Naive thymus-derived CD4-positive, alpha-beta T cell (primary cell): ENCODE results near the gene C10orf90. TPM values are rescaled to one million over a fixed set of nuclear protein-coding genes. Genes with fewer than 3 reads are reported as not detected.

ENCODE experiments used
- ATAC-seq: fragments of 150-1000 bp; cut with Tn5 transposase; 2 replicates; pipeline ENCODE4 v1.10.0; 2021; ENCODE audit warnings: mild to moderate bottlenecking, moderate library complexity
- CTCF ChIA-PET: fragments of 350-600 bp; sonication (Branson Sonifier 250); formaldehyde crosslinking; loops from one replicate; lab custom pipeline; 2021; ENCODE audit warnings: antibody characterized with exemption; lab: Charles Lee
- POLR2A ChIA-PET: fragments of 350-600 bp; sonication (Branson Sonifier 250); formaldehyde crosslinking; loops from one replicate; lab custom pipeline; 2021; ENCODE audit warnings: antibody characterized with exemption, inconsistent platforms; lab: Charles Lee
- DNase-seq, 9 donors: peaks; one replicate each; pipeline versions ENCODE4 v3.0.0 to v3.0.0-alpha.2; 2020 to 2022; ENCODE audit warnings: mixed read lengths in 1 of 9
- H3K27ac ChIP-seq: one replicate; pipeline ENCODE4 v1.7.0; 2013; ENCODE audit warnings: mild to moderate bottlenecking, low read depth, low read length, moderate library complexity
- H3K27me3 ChIP-seq, 2 donors: one replicate each; pipeline ENCODE4 v1.7.0; 2013; ENCODE audit warnings: low read length in 2 of 2, mild to moderate bottlenecking in 2 of 2, moderate library complexity in 2 of 2; ENCODE audit not compliant: control insufficient read depth in 2 of 2, insufficient read depth in 2 of 2
- H3K36me3 ChIP-seq, 3 experiments: 1 replicate in 2 of 3; 2 replicates in 1 of 3; pipeline ENCODE4 v1.7.0; 2013; ENCODE audit warnings: low read length in 3 of 3, mild to moderate bottlenecking in 3 of 3, moderate library complexity in 1 of 3; ENCODE audit not compliant: insufficient read depth in 3 of 3, control insufficient read depth in 2 of 3
- H3K4me1 ChIP-seq, 2 donors: one replicate each; pipeline ENCODE4 v1.7.0; 2013; ENCODE audit warnings: low read length in 2 of 2, mild to moderate bottlenecking in 2 of 2, moderate library complexity in 1 of 2; ENCODE audit not compliant: control insufficient read depth in 2 of 2, insufficient read depth in 2 of 2
- H3K4me3 ChIP-seq: 2 replicates; pipeline ENCODE4 v1.7.0; 2013; ENCODE audit warnings: mild to moderate bottlenecking, low read length
- H3K9me3 ChIP-seq, 3 experiments: 1 replicate in 2 of 3; 2 replicates in 1 of 3; pipeline ENCODE4 v1.7.0; 2013; ENCODE audit warnings: low read length in 3 of 3; ENCODE audit not compliant: control insufficient read depth in 2 of 3
- H3K27ac Mint-ChIP-seq, 9 donors: one replicate each; pipeline ENCODE4 v1.8.0; 2020 to 2022; ENCODE audit warnings: mixed read lengths in 9 of 9, mild to moderate bottlenecking in 8 of 9, moderate library complexity in 5 of 9, inconsistent platforms in 2 of 9
- H3K27me3 Mint-ChIP-seq, 5 donors: one replicate each; pipeline ENCODE4 v1.8.0; 2021 to 2022; ENCODE audit warnings: mixed read lengths in 5 of 5, mild to moderate bottlenecking in 1 of 5
- H3K36me3 Mint-ChIP-seq, 5 donors: one replicate each; pipeline ENCODE4 v1.8.0; 2020 to 2022; ENCODE audit warnings: mixed read lengths in 5 of 5, mild to moderate bottlenecking in 3 of 5, inconsistent platforms in 1 of 5
- H3K4me1 Mint-ChIP-seq, 7 donors: one replicate each; pipeline ENCODE4 v1.8.0; 2020 to 2022; ENCODE audit warnings: mixed read lengths in 7 of 7, mild to moderate bottlenecking in 3 of 7, inconsistent platforms in 1 of 7
- H3K4me3 Mint-ChIP-seq, 10 donors: one replicate each; pipeline ENCODE4 v1.8.0; 2020 to 2022; ENCODE audit warnings: mild to moderate bottlenecking in 10 of 10, mixed read lengths in 10 of 10, moderate library complexity in 6 of 10, inconsistent platforms in 2 of 10
- H3K9me3 Mint-ChIP-seq, 11 donors: one replicate each; pipeline ENCODE4 v1.8.0; 2020 to 2022; ENCODE audit warnings: mixed read lengths in 11 of 11, mild to moderate bottlenecking in 4 of 11, inconsistent platforms in 1 of 11, moderate library complexity in 1 of 11
- intact Hi-C, 2 donors: fragments of 100-400 bp; cut with micrococcal nuclease; formaldehyde crosslinking; loops; one replicate each; pipeline ENCODE4 v1.15.1; 2023
- polyA plus RNA-seq, 2 donors: library from polyadenylated mRNA; unstranded; fragments of 300-500 nt; fragmentation: Illumina TruSeq; gene quantifications; one replicate each; pipeline ENCODE4 v1.2.3, GENCODE V29; 2021
- total RNA-seq, 6 experiments: library from RNA in 5 of 6; stranded (reverse) in 5 of 6; gene quantifications; 1 replicate in 5 of 6; 2 replicates in 1 of 6; pipeline ENCODE4 v1.2.3 and lab custom pipeline; 2021 to 2026

C10orf90 gene
- total and polyA plus RNA-seq, 7 experiments from 2014 or later, result not detected

DNA sequence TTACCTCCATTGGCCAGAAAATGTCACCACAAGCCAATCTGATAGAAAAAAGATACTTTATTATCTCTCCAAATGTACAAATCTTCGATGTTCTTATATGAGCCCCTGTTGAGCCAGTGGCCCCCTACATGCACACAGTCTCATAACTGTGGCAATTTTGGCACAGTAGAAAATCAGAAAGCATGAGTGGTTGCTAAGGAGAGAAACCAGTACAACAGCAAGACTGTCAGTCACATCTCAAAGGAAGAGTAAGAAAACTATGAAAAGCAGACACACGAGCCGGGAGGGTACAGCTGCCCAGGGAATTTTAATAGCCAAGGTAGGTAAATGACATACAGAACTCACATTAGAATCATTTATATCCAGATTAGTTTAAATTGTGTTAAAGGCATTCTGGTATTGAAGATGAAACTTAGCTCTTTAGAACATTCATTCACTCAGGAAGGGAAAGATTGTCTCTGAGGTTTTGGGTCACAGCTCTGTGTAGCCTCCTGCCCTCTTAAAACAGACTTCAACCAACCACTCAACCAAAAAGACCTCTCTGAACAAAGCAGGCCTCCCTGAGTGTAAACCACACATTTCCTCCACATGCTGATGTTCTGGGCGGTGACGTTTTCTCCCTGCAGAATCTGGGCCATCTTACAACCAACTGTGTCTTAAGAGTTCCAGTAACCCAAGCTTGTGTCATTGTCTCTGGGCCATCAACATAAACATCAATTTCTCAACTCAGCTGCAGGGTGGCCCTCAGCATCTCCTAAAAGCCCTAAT lies 201.4 kb downstream of the C10orf90 start:
- DNase-seq, result peak in 1 of 9 donors; percentile 25

DNA sequence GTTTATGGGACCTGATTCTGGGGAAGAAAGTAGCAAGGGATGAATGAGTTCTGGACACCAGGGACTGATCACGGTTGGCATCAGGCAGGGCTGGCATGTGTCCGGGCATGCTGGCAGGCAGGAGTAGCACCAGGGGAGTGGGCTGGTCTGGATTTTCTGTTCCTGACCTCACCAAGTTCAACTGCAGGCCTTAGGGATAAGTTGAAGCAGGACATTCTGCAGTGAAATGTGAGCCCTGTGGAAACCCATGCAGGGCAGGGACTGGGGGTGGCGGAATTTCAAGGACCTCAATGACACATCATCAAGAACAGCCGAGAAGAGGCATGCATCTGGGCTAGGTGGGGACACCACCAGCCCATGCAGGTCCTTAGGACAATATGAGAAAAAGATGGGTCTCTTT lies 202.0 kb downstream of the C10orf90 start:
- Mint-ChIP-seq H3K9me3 (peaks cover 0 to 4% (median 0%) of the 10 kb centered on the region in 11 donors), H3K4me3 (peak overlapping the region in 2 of 10 donors; percentile 29 to 45)
- CTCF ChIA-PET, result no interaction called here

More for the DNA sequence above, 201.4 kb downstream of the C10orf90 start:
- Histone ChIP-seq H3K4me1 (no peaks in the 10 kb centered on the region), H3K9me3 (no peaks in the 10 kb centered on the region), H3K27ac (no peak overlapping the region), H3K4me3 (no peak overlapping the region), H3K27me3 (no peaks in the 10 kb centered on the region), H3K36me3 (no peaks in the 10 kb centered on the region)
- Mint-ChIP-seq H3K36me3 (no peaks in the 10 kb centered on the region), H3K9me3 (peaks cover 0 to 4% (median 0%) of the 10 kb centered on the region in 11 donors), H3K27me3 (peaks cover 0 to 26% (median 21%) of the 10 kb centered on the region in 5 donors), H3K4me3 (peak overlapping the region in 4 of 10 donors; percentile 14 to 45 (median 34)), H3K4me1 (peaks cover 0 to 20% (median 2%) of the 10 kb centered on the region in 7 donors), H3K27ac (peak overlapping the region in 1 of 9 donors; percentile 64)
- ChIA-PET POLR2A (no interaction called here), CTCF (no interaction called here)
- intact Hi-C loops, result no loop called here
- peak; percentile 57 for ATAC-seq

DNA sequence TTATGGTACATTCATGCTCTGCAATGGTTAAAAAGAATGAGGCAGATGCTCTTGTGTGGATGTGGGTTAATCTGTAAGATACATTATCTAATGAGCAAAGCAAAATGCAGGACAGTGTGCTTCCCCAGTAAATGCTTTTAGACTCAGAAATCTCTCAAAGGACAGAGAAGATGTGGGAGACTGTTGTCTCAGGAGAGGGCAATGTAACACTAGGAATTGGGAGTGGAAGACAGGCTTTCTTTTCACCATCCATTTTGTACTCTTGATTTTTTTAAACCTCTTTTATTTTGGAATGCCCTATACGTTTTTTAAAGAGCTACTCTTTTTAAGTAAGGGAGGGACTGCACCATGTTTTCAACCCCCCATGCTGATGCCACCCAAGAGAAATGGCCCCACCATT lies 204.7 kb downstream of the C10orf90 start:
- Histone ChIP-seq H3K27me3 (no peaks in the 10 kb centered on the region), H3K4me3 (no peak overlapping the region), H3K36me3 (no peaks in the 10 kb centered on the region), H3K27ac (no peak overlapping the region), H3K4me1 (no peaks in the 10 kb centered on the region), H3K9me3 (no peaks in the 10 kb centered on the region)
- Mint-ChIP-seq H3K36me3 (peaks cover 0 to 5% (median 0%) of the 10 kb centered on the region in 5 donors), H3K4me3 (no peak overlapping the region), H3K27ac (no peak overlapping the region), H3K9me3 (peaks cover 0 to 13% (median 4%) of the 10 kb centered on the region in 11 donors), H3K4me1 (peaks cover 0 to 20% (median 2%) of the 10 kb centered on the region in 7 donors), H3K27me3 (peaks cover 0 to 29% (median 23%) of the 10 kb centered on the region in 5 donors)
- no peak for DNase-seq
- ChIA-PET CTCF (no interaction called here), POLR2A (no interaction called here)
- intact Hi-C loops, result no loop called here
- ATAC-seq, result no peak

More for the DNA sequence above, 202.0 kb downstream of the C10orf90 start:
- Histone ChIP-seq H3K27ac (no peak overlapping the region), H3K4me1 (no peaks in the 10 kb centered on the region), H3K4me3 (no peak overlapping the region), H3K9me3 (no peaks in the 10 kb centered on the region), H3K36me3 (no peaks in the 10 kb centered on the region), H3K27me3 (no peaks in the 10 kb centered on the region)
- DNase-seq (no peak), ATAC-seq (no peak)
- Mint-ChIP-seq H3K27ac (peak overlapping the region in 1 of 9 donors; percentile 64), H3K27me3 (peaks cover 0 to 29% (median 21%) of the 10 kb centered on the region in 5 donors), H3K4me1 (peaks cover 0 to 20% (median 2%) of the 10 kb centered on the region in 7 donors), H3K36me3 (no peaks in the 10 kb centered on the region)
- intact Hi-C loops, result no loop called here
- POLR2A ChIA-PET, result no interaction called here

GRCh38 chr10:126463286-126463685 lies 207.2 kb downstream of the C10orf90 start:
- Mint-ChIP-seq H3K4me1 (peaks cover 0 to under 1% (median 0%) of the 10 kb centered on the region in 7 donors), H3K27me3 (peaks cover 0 to 21% (median 13%) of the 10 kb centered on the region in 5 donors), H3K4me3 (no peak overlapping the region), H3K9me3 (peaks cover 0 to 13% (median 0%) of the 10 kb centered on the region in 11 donors), H3K27ac (no peak overlapping the region), H3K36me3 (peaks cover 0 to 5% (median 0%) of the 10 kb centered on the region in 5 donors)
- CTCF ChIA-PET, result no interaction called here
- no peaks in the 10 kb centered on the region for H3K36me3 ChIP-seq
- no peak overlapping the region for H3K27ac ChIP-seq
- no peaks in the 10 kb centered on the region for H3K27me3 ChIP-seq
- H3K4me3 ChIP-seq, result no peak overlapping the region
- no peaks in the 10 kb centered on the region for H3K4me1 ChIP-seq
- ATAC-seq, result no peak
- H3K9me3 ChIP-seq, result no peaks in the 10 kb centered on the region
- no peak for DNase-seq
- POLR2A ChIA-PET, result no interaction called here
- intact Hi-C loops, result no loop called here

GRCh38 chr10:126461289-126461940 lies 209.1 kb downstream of the C10orf90 start:
- CTCF ChIA-PET, result no interaction called here
- POLR2A ChIA-PET, result no interaction called here
- Mint-ChIP-seq H3K4me3 (no peak overlapping the region), H3K27ac (no peak overlapping the region), H3K27me3 (peaks cover 0 to 16% (median 13%) of the 10 kb centered on the region in 5 donors), H3K36me3 (peaks cover 0 to 5% (median 0%) of the 10 kb centered on the region in 5 donors), H3K4me1 (no peaks in the 10 kb centered on the region), H3K9me3 (peaks cover 0 to 13% (median 0%) of the 10 kb centered on the region in 11 donors)
- intact Hi-C loops, result no loop called here
- Histone ChIP-seq H3K36me3 (no peaks in the 10 kb centered on the region), H3K27ac (no peak overlapping the region), H3K9me3 (no peaks in the 10 kb centered on the region), H3K4me1 (no peaks in the 10 kb centered on the region), H3K27me3 (no peaks in the 10 kb centered on the region), H3K4me3 (no peak overlapping the region)
- no peak for ATAC-seq
- DNase-seq, result no peak

DNA sequence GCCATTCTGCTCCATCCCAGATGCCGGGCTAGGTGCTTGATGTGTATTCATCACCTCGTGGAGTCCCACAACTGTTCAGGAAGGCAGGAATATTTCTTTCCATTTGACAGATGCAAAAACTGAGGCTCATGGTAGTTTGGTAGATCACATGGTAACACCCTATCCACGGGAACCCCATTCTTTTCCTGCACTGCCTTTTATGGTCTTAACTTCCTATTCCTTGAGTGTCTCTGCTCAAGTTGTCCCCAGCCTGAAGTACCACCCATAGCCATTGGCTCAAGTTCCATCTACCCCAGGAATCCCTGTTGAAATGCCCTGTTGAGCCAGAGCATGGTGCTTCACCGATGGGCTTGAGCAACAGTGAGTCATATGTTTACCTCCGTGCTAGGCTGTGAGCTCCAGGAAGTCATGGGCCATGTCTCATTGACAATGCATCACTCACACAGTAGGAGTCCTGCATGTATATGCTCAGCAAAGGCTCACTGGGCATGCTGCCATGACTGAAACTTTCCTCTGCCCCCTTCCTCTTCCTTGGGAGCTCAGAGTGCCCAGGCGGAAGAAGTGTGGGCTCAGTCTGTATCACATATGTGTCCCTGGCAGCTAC lies 210.5 kb downstream of the C10orf90 start:
- Mint-ChIP-seq H3K4me1 (no peaks in the 10 kb centered on the region), H3K27ac (no peak overlapping the region), H3K36me3 (peaks cover 0 to 5% (median 0%) of the 10 kb centered on the region in 5 donors), H3K4me3 (no peak overlapping the region), H3K9me3 (peaks cover 0 to 13% (median 0%) of the 10 kb centered on the region in 11 donors), H3K27me3 (peaks cover 0 to 16% (median 13%) of the 10 kb centered on the region in 5 donors)
- intact Hi-C loops, result no loop called here
- ChIA-PET POLR2A (no interaction called here), CTCF (no interaction called here)
- ATAC-seq, result no peak
- Histone ChIP-seq H3K9me3 (no peaks in the 10 kb centered on the region), H3K36me3 (no peaks in the 10 kb centered on the region), H3K4me3 (no peak overlapping the region), H3K4me1 (no peaks in the 10 kb centered on the region), H3K27me3 (no peaks in the 10 kb centered on the region), H3K27ac (no peak overlapping the region)
- no peak for DNase-seq
